CD4-positive, alpha-beta T cell (primary cell): ENCODE data around the gene RAD54L2. TPM values are rescaled to one million over a fixed set of nuclear protein-coding genes. Genes with fewer than 3 reads are reported as not detected.
"Not testable (repeated sequence)": the region's sequence is repeated elsewhere in the genome, so short reads cannot be mapped to it uniquely, and the experiment has no call there.

Experiments used
- ATAC-seq: fragments of 200-7000 bp; cut with Tn5 transposase; one replicate; pipeline ENCODE4 v1.10.0; 2022; ENCODE audit warnings: mild to moderate bottlenecking; ENCODE audit not compliant: poor library complexity
- CTCF ChIA-PET: fragments of 350-600 bp; sonication (Branson Sonifier 250); formaldehyde crosslinking; loops from one replicate; lab custom pipeline; 2021; ENCODE audit warnings: antibody characterized with exemption, inconsistent platforms; lab: Charles Lee
- POLR2A ChIA-PET: fragments of 350-600 bp; sonication (Branson Sonifier 250); formaldehyde crosslinking; loops from one replicate; lab custom pipeline; 2021; ENCODE audit warnings: antibody characterized with exemption, inconsistent platforms; lab: Charles Lee
- DNase-seq, 14 experiments: peaks; one replicate each; pipeline ENCODE4 v3.0.0-alpha.2; 2013 to 2020; ENCODE audit warnings: mixed read lengths in 2 of 14
- H3K27ac ChIP-seq, 2 donors: one replicate each; pipeline versions ENCODE4 v1.5.1 to v1.7.0; 2013; ENCODE audit warnings: low read length in 2 of 2, low read depth in 1 of 2, mild to moderate bottlenecking in 1 of 2
- H3K27me3 ChIP-seq, 2 experiments: 1 replicate in 1 of 2; 2 replicates in 1 of 2; pipeline versions ENCODE4 v1.6.1 to v1.7.0; 2013; ENCODE audit warnings: low read length in 2 of 2, control low read depth in 1 of 2, mild to moderate bottlenecking in 1 of 2, moderate library complexity in 1 of 2; ENCODE audit not compliant: insufficient read depth in 2 of 2, control insufficient read depth in 1 of 2
- H3K36me3 ChIP-seq: one replicate; pipeline ENCODE4 v1.6.1; 2013; ENCODE audit warnings: low read length, control low read depth; ENCODE audit not compliant: insufficient read depth
- H3K4me1 ChIP-seq: one replicate; pipeline ENCODE4 v1.6.1; 2013; ENCODE audit warnings: low read length, control low read depth; ENCODE audit not compliant: insufficient read depth
- H3K4me3 ChIP-seq: one replicate; pipeline ENCODE4 v1.5.1; 2013; ENCODE audit warnings: mild to moderate bottlenecking, low read length, moderate library complexity
- H3K9me3 ChIP-seq, 2 experiments: 1 replicate in 1 of 2; 2 replicates in 1 of 2; pipeline versions ENCODE4 v1.6.1 to v1.7.0; 2013; ENCODE audit warnings: low read length in 2 of 2, mild to moderate bottlenecking in 2 of 2, control low read depth in 1 of 2, moderate library complexity in 1 of 2; ENCODE audit not compliant: control insufficient read depth in 1 of 2, insufficient read depth in 1 of 2
- H3K27ac Mint-ChIP-seq: one replicate; pipeline ENCODE4 v1.8.0; 2020; ENCODE audit warnings: mixed read lengths
- H3K27me3 Mint-ChIP-seq: one replicate; pipeline ENCODE4 v1.8.0; 2021; ENCODE audit warnings: mixed read lengths
- H3K36me3 Mint-ChIP-seq: one replicate; pipeline ENCODE4 v1.8.0; 2021; ENCODE audit warnings: low read depth, mixed read lengths
- H3K4me1 Mint-ChIP-seq: one replicate; pipeline ENCODE4 v1.8.0; 2021; ENCODE audit warnings: low read depth, mixed read lengths
- H3K4me3 Mint-ChIP-seq: one replicate; pipeline ENCODE4 v1.8.0; 2020; ENCODE audit warnings: mild to moderate bottlenecking, mixed read lengths
- H3K9me3 Mint-ChIP-seq: one replicate; pipeline ENCODE4 v1.8.0; 2020; ENCODE audit warnings: mixed read lengths
- CTCF ChIP-seq: fragments of 200-600 bp; IDR thresholded peaks from one replicate; pipeline ENCODE4 v1.8.0; 2022; ENCODE audit warnings: antibody characterized with exemption, mild to moderate bottlenecking
- intact Hi-C, 2 experiments: fragments of 100-400 bp; cut with DNase I in 1 of 2; cut with micrococcal nuclease in 1 of 2; formaldehyde crosslinking; loops; one replicate each; pipeline versions ENCODE4 v1.15.1 to v1.9.0; 2023 to 2025; cut with DNase I, micrococcal nuclease
- total RNA-seq, 174 experiments: library from RNA in 2 of 174; stranded (reverse) in 2 of 174; gene quantifications; one replicate each; pipeline ENCODE4 v1.2.3 and lab custom pipeline; 2021 to 2026

RAD54L2 gene
- total RNA-seq, 2 experiments from 2014 or later = 39.9 to 41.7 TPM

- POLR2A ChIA-PET = no interaction called here
- H3K9me3 Mint-ChIP-seq = no peaks in the 10 kb centered on the region
- H3K4me3 ChIP-seq = no peak overlapping the region
- H3K36me3 ChIP-seq = no peaks in the 10 kb centered on the region
- no peak for TF ChIP-seq CTCF
- H3K4me3 Mint-ChIP-seq = peak overlapping the region; percentile 25
- H3K27me3 ChIP-seq = peaks cover 1 to 3% of the 10 kb centered on the region in 2 experiments
- peaks cover 29% of the 10 kb centered on the region for H3K4me1 Mint-ChIP-seq
- intact Hi-C loops = loop anchor here in 1 of 2 experiments (5.0 to 10.0 kb wide), 2 partner anchors 143 to 1499 kb away; partner anchors contain the start of gene RBM15B
- H3K36me3 Mint-ChIP-seq = peaks cover 11% of the 10 kb centered on the region
- H3K27ac Mint-ChIP-seq = no peak overlapping the region
- peaks cover 7% of the 10 kb centered on the region for H3K27me3 Mint-ChIP-seq
- H3K9me3 ChIP-seq = no peaks in the 10 kb centered on the region
- no peak for ATAC-seq
- H3K4me1 ChIP-seq = peaks cover 22% of the 10 kb centered on the region
- no peak overlapping the region for H3K27ac ChIP-seq
- CTCF ChIA-PET = no interaction called here
- no peak for DNase-seq
These were observed 3.1 kb upstream of the RAD54L2 start for GRCh38 chr3:51535146-51536019.

- not testable (repeated sequence) for H3K36me3 ChIP-seq, DNase-seq, ATAC-seq, H3K27me3 ChIP-seq, H3K9me3 Mint-ChIP-seq, H3K9me3 ChIP-seq, H3K27me3 Mint-ChIP-seq
- CTCF ChIA-PET = interaction anchor here (0.9 to 1.9 kb wide), 3 partner anchors 35 to 144 kb away, joined by 5 to 8 read pairs (median 5); partner anchors contain the start of gene DCAF1
- POLR2A ChIA-PET = interaction anchor here (0.6 to 1.5 kb wide), 3 partner anchors 8 to 134 kb away, joined by 3 to 10 read pairs (median 3); partner anchors contain the start of genes DCAF1 and TEX264
- H3K27ac Mint-ChIP-seq = peak overlapping the region; percentile 89
- peaks cover 11% of the 10 kb centered on the region for H3K36me3 Mint-ChIP-seq
- H3K4me1 ChIP-seq = peaks cover 27% of the 10 kb centered on the region
- H3K4me3 ChIP-seq = peak overlapping the region; percentile 87
- intact Hi-C loops = loop anchor here (2.0 to 10.0 kb wide), 4 partner anchors 35 to 1497 kb away; partner anchors contain the start of genes DCAF1 (in 1 of the 2) and RBM15B (in 1 of the 2)
- peak overlapping the region in 1 of 2 donors; percentile 63 for H3K27ac ChIP-seq
- peaks cover 42% of the 10 kb centered on the region for H3K4me1 Mint-ChIP-seq
- H3K4me3 Mint-ChIP-seq = peak overlapping the region; percentile 98
These were observed 888 bp upstream of the RAD54L2 start for GRCh38 chr3:51537631-51538030.

GRCh38 chr3:51538115-51538458, 432 bp upstream of the RAD54L2 start:
- Histone ChIP-seq H3K4me1 (peaks cover 27% of the 10 kb centered on the region), H3K9me3 (no peaks in the 10 kb centered on the region), H3K27ac (peak overlapping the region; percentile 34 to 63), H3K27me3 (no peaks in the 10 kb centered on the region), H3K36me3 (peaks cover 3% of the 10 kb centered on the region), H3K4me3 (peak overlapping the region; percentile 87)
- ATAC-seq (no peak), DNase-seq (peak in 4 of 14 experiments; percentile 0 to 37 (median 6))
- Mint-ChIP-seq H3K27me3 (no peaks in the 10 kb centered on the region), H3K9me3 (no peaks in the 10 kb centered on the region), H3K27ac (peak overlapping the region; percentile 89), H3K36me3 (peaks cover 11% of the 10 kb centered on the region), H3K4me3 (peak overlapping the region; percentile 98), H3K4me1 (peaks cover 42% of the 10 kb centered on the region)
- ChIA-PET CTCF (interaction anchor here (0.9 to 1.9 kb wide), 3 partner anchors 36 to 144 kb away, joined by 5 to 8 read pairs (median 5); partner anchors contain the start of gene DCAF1), POLR2A (interaction anchor here (0.6 to 1.5 kb wide), 3 partner anchors 8 to 133 kb away, joined by 3 to 10 read pairs (median 3); partner anchors contain the start of genes DCAF1 and TEX264)
- no peak for TF ChIP-seq CTCF
- intact Hi-C loops = loop anchor here (2.0 to 10.0 kb wide), 4 partner anchors 35 to 1497 kb away; partner anchors contain the start of genes DCAF1 (in 1 of the 2) and RBM15B (in 1 of the 2)
